GM19455 (cell line): ENCODE measurements around the gene TXNDC2.
A peak's percentile ranks its signal among the peaks of the same experiment; 100 is the strongest.

ENCODE experiments used
- ATAC-seq: cut with Tn5 transposase; IDR thresholded peaks from one replicate; pipeline ENCODE4 v1.9.1; 2021; ENCODE audit not compliant: unreplicated experiment

Gene TXNDC2

GRCh38 chr18:9859232-9859631, 26.5 kb upstream of the TXNDC2 start:
- ATAC-seq: no peak

GRCh38 chr18:9860682-9861081, 25.1 kb upstream of the TXNDC2 start:
- ATAC-seq: no peak

- ATAC-seq: peak; percentile 73
Measured at GRCh38 chr18:9861157-9861556, 24.6 kb upstream of the TXNDC2 start.

- no peak for ATAC-seq
Measured at GRCh38 chr18:9861933-9862332, 23.8 kb upstream of the TXNDC2 start.

GRCh38 chr18:9862686-9863085, 23.1 kb upstream of the TXNDC2 start:
- no peak for ATAC-seq

- ATAC-seq: no peak
Measured at GRCh38 chr18:9863282-9863681, 22.5 kb upstream of the TXNDC2 start.

- no peak for ATAC-seq
Measured at GRCh38 chr18:9865764-9866490, 19.8 kb upstream of the TXNDC2 start.

GRCh38 chr18:9866627-9867026, 19.1 kb upstream of the TXNDC2 start:
- no peak for ATAC-seq

- no peak for ATAC-seq
Measured at GRCh38 chr18:9867071-9867594, 18.6 kb upstream of the TXNDC2 start.

- no peak for ATAC-seq
Measured at GRCh38 chr18:9868857-9869714, 16.7 kb upstream of the TXNDC2 start.

GRCh38 chr18:9869715-9870430, 15.9 kb upstream of the TXNDC2 start:
- peak; percentile 70 for ATAC-seq

GRCh38 chr18:9870431-9871008, 15.3 kb upstream of the TXNDC2 start:
- ATAC-seq: no peak

- ATAC-seq: no peak
Measured at GRCh38 chr18:9871244-9871746, 14.5 kb upstream of the TXNDC2 start.

GRCh38 chr18:9872823-9873222, 12.9 kb upstream of the TXNDC2 start:
- no peak for ATAC-seq

GRCh38 chr18:9874728-9875127, 11.0 kb upstream of the TXNDC2 start:
- ATAC-seq: no peak

GRCh38 chr18:9876212-9876866, 9.4 kb upstream of the TXNDC2 start:
- ATAC-seq: no peak

GRCh38 chr18:9876867-9877654, 8.7 kb upstream of the TXNDC2 start:
- ATAC-seq: no peak

GRCh38 chr18:9877655-9878014, 8.1 kb upstream of the TXNDC2 start:
- ATAC-seq: no peak

- no peak for ATAC-seq
Measured at GRCh38 chr18:9878095-9878494, 7.7 kb upstream of the TXNDC2 start.
